ENCODE results near the gene RNU2-1.
"Not testable (repeated sequence)": the region's sequence is repeated elsewhere in the genome, so short reads cannot be mapped to it uniquely, and the experiment has no call there.

RNU2-1 gene

GRCh38 chr17:43233877-43234276 lies at the start of gene RNU2-1:
TSS of gene RNU2-1 (minus strand) at chr17:43233977.
- DNase-seq; intact Hi-C loops (cut with DNase I): not testable (repeated sequence)

GRCh38 chr17:43272914-43273313 lies 39.1 kb upstream of the RNU2-1 start:
- DNase-seq, result not testable (repeated sequence)

GRCh38 chr17:43272483-43272882 lies 38.7 kb upstream of the RNU2-1 start:
- DNase-seq; intact Hi-C loops (cut with DNase I): not testable (repeated sequence)

More at GRCh38 chr17:43272914-43273313, 39.1 kb upstream of the RNU2-1 start:
- intact Hi-C loops (cut with DNase I), result not testable (repeated sequence)

DNA sequence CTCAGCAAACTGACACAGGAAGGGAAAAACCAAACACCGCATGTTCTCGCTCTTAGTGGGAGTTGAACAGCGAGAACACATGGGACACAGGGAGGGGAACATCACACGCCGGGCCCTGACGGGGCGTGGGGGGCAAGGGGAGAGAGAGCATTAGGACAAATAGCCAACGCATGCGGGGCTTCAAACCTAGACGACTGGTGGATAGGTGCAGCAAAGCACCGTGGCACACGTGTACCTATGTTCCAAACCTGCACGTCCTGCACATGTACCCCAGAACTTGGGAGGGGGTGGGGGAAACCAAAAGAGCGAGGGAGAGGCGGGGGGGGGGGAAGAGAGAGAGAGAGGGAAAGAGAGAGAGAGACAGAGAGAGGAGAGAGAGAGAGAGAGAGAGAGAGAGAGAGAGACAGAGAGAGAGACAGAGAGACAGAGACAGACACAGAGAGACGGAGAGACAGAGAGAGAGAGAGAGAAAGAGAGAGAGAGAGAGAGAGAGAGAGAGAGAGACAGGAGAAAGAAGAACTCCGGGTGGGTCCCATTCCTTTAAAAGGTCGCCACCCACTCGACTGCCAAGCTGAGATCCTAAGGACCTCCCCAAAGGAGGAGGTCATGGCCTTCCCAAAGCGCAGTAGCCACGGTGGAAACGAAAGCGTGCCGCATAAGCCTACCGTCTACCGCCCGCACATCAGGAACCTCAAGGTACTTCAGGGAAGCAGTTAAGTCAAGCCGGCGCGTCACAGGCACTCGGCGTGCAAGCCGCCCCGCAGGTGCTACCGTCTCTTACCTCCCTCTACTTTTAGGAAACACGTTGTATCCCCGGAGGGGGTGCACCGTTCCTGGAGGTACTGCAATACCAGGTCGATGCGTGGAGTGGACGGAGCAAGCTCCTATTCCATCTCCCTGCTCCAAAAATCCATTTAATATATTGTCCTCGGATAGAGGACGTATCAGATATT lies 37.1 kb upstream of the RNU2-1 start:
- DNase-seq; intact Hi-C loops (cut with DNase I): not testable (repeated sequence)

DNA sequence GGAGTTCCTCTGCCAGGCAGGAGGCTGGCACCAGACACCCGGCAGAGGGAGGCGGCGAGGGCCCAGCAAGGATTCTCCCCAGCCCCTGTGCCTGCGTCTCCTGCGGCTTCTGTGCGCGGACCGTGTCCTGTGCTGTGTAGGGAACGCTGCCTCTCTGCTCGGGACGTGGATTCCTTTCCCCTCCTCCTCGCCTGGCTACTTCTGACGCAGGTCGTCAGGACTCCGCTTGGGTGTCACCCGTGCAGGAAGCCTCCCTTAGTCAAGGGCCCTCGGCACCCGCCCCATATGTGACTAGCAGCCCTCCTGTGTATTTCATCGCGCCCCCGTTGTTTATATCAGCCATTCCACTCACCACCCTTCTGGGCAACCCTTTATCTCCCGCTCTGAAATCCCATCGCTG lies 12.7 kb upstream of the RNU2-1 start:
- intact Hi-C loops (cut with DNase I), result not testable (repeated sequence)

DNA sequence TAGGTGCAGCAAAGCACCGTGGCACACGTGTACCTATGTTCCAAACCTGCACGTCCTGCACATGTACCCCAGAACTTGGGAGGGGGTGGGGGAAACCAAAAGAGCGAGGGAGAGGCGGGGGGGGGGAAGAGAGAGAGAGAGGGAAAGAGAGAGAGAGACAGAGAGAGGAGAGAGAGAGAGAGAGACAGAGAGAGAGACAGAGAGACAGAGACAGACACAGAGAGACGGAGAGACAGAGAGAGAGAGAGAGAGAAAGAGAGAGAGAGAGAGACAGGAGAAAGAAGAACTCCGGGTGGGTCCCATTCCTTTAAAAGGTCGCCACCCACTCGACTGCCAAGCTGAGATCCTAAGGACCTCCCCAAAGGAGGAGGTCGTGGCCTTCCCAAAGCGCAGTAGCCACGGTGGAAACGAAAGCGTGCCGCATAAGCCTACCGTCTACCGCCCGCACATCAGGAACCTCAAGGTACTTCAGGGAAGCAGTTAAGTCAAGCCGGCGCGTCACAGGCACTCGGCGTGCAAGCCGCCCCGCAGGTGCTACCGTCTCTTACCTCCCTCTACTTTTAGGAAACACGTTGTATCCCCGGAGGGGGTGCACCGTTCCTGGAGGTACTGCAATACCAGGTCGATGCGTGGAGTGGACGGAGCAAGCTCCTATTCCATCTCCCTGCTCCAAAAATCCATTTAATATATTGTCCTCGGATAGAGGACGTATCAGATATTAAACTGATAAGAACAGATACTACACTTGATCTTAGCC lies 7.0 kb upstream of the RNU2-1 start:
- DNase-seq; intact Hi-C loops (cut with DNase I): not testable (repeated sequence)

More for the DNA sequence above, 12.7 kb upstream of the RNU2-1 start:
- DNase-seq, result not testable (repeated sequence)

DNA sequence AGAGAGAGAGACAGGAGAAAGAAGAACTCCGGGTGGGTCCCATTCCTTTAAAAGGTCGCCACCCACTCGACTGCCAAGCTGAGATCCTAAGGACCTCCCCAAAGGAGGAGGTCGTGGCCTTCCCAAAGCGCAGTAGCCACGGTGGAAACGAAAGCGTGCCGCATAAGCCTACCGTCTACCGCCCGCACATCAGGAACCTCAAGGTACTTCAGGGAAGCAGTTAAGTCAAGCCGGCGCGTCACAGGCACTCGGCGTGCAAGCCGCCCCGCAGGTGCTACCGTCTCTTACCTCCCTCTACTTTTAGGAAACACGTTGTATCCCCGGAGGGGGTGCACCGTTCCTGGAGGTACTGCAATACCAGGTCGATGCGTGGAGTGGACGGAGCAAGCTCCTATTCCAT lies 5.8 kb upstream of the RNU2-1 start:
- DNase-seq; intact Hi-C loops (cut with DNase I): not testable (repeated sequence)

DNA sequence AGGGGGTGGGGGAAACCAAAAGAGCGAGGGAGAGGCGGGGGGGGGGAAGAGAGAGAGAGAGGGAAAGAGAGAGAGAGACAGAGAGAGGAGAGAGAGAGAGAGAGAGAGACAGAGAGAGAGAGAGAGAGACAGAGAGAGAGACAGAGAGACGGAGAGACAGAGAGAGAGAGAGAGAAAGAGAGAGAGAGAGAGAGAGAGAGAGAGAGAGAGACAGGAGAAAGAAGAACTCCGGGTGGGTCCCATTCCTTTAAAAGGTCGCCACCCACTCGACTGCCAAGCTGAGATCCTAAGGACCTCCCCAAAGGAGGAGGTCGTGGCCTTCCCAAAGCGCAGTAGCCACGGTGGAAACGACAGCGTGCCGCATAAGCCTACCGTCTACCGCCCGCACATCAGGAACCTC lies 514 bp downstream of the RNU2-1 start:
- intact Hi-C loops (cut with DNase I), result not testable (repeated sequence)

GRCh38 chr17:43232021-43232699 lies 1.6 kb downstream of the RNU2-1 start:
- peak in 8 of 10 donors; percentile 23 to 95 (median 40) for DNase-seq
- intact Hi-C loops (cut with DNase I), result not testable (repeated sequence)

More for the DNA sequence above, 514 bp downstream of the RNU2-1 start:
- DNase-seq, result not testable (repeated sequence)

DNA sequence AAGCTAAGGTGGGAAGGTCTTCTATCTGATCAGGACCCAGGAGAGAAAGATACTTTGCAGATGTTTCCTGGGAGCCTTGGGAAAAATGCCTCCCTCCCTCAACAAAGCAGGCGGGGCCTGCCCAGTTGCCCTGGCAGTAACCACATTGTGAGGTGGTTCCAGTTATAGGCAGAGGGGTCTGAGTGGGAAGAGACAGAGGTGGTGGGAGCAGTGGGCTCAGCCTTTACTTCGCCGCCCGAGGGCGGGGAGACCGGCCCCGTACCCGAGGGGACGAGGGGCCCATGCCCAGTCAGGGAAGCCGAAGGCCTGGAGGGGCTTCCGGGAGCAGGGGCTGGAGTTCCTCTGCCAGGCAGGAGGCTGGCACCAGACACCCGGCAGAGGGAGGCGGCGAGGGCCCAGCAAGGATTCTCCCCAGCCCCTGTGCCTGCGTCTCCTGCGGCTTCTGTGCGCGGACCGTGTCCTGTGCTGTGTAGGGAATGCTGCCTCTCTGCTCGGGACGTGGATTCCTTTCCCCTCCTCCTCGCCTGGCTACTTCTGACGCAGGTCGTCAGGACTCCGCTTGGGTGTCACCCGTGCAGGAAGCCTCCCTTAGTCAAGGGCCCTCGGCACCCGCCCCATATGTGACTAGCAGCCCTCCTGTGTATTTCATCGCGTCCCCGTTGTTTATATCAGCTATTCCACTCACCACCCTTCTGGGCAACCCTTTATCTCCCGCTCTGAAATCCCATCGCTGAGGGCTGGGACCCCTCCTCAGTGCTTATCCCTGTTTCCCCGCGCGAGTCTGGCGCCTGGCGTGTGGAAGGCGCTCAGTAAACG lies 2.4 kb downstream of the RNU2-1 start:
- intact Hi-C loops (cut with DNase I), result not testable (repeated sequence)

DNA sequence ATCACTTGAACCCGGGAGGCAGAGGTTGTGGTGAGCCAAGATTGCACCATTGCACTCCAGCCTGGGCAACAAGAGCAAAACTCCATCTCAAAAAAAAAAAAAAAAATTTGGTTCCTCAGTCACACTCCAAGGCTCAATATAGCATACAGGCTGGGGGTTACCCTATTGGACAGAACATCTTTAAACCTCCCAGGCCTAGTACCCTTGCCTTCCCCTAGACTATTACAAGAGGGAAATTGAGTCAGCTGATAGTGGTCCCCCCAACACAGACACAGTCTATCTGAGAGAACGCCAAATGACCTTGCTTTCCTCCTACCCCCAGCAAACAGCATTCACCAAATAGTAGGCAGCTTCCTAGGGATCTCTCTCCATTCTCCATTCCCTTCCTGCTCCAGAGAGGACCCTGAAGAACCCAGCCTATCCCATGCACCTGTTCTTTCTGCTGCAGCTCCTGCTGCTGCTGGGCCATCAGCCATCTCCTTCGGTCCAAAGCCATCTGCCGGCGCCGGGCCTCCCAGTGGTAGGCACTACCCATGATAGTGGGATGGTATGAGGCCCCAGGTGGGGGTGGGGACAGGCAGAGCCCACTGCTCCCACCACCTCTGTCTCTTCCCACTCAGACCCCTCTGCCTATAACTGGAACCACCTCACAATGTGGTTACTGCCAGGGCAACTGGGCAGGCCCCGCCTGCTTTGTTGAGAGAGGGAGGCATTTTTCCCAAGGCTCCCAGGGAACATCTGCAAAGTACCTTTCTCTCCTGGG lies 5.6 kb downstream of the RNU2-1 start, which contains the start of gene CCDC200:
CCDC200 (minus strand) TSS at position 604 of the 763 bp plus-strand sequence; CDS start at position 535, 69 bp downstream.
- intact Hi-C loops (cut with DNase I); DNase-seq: not testable (repeated sequence)

More for the DNA sequence above, 2.4 kb downstream of the RNU2-1 start:
- peak in 1 of 10 donors; percentile 51 for DNase-seq

GRCh38 chr17:43226393-43226792 lies 7.4 kb downstream of the RNU2-1 start:
- intact Hi-C loops (cut with DNase I), result no loop called here
- no peak for DNase-seq

GRCh38 chr17:43224146-43224705 lies 9.6 kb downstream of the RNU2-1 start:
- intact Hi-C loops (cut with DNase I), result no loop called here
- no peak for DNase-seq

GRCh38 chr17:43220511-43221125 lies 13.2 kb downstream of the RNU2-1 start:
- peak in 1 of 10 donors; percentile 19 for DNase-seq
- intact Hi-C loops (cut with DNase I), result no loop called here

DNA sequence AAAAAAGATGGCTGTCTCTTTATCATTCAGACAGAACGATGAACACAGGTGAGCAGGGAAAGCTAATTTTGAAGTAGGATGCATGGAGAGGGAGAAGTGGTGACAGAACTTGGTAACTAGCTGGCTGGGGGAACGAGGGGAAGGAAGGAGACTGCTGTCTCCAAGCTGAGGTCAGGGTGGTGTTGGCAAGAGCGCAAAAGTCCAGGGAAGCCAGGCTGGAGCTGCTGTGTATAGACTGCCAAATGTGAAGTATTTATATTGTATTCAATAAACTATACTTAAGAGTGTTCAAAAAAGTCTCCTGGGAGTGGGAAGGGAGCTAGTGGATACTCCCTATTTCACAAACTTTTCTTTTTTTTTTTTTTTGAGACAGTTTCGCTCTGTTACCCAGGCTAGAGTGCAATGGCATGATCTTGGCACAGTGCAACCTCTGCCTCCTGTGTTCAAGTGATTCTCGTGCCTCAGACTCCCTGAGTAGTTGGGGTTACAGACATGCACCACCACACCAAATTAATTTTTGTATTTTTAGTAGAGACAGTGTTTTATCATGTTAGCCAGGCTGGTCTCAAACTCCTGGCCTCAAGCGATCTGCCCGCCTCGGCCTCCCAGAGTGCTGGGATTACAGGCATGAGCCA lies 13.9 kb downstream of the RNU2-1 start:
- intact Hi-C loops (cut with DNase I), result no loop called here
- DNase-seq, result peak in 1 of 10 donors; percentile 11

DNA sequence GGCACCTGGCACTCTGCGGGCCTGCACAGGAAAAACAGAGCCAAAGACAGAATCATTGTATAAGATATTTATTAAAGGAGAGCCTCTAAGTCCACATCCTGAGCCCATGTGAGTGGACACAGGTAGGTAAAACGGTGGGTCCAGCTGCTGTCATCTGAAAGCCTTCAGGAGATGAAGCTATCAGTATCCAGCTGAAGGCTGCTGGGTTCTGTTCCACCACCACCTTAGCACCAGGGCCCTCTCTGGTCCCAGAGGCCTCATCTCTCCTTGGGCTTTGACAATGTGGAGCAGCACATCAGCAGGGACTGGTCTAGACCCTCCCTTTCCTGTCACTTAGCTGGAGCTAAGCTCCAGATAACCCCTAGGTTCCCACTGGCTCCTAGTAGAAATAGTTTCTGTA lies 14.8 kb downstream of the RNU2-1 start:
- intact Hi-C loops (cut with DNase I), result no loop called here
- peak in 1 of 10 donors; percentile 50 for DNase-seq

- intact Hi-C loops (cut with DNase I), result no loop called here
- no peak for DNase-seq
Measured at GRCh38 chr17:43217614-43218087, 16.1 kb downstream of the RNU2-1 start.
